IMR-90 (cell line): Measurements from ENCODE around the gene KCNK6. TPM values are rescaled to one million over a fixed set of nuclear protein-coding genes. Genes with fewer than 3 reads are reported as not detected.

Experiments used
- ATAC-seq: fragments of 200-7000 bp; cut with Tn5 transposase; 2 replicates; pipeline ENCODE4 v1.9.1; 2020; ENCODE audit warnings: low read depth, mild to moderate bottlenecking, moderate library complexity
- BruUV-seq: library from RNA; stranded (reverse); fragments of 400-500 nt; replicated peaks from 2 replicates; lab custom pipeline; 2021; lab: Mats Ljungman, UMichigan
- CTCF ChIA-PET: fragments of 300-600 bp; formaldehyde crosslinking; extraction: SDS; loops from one replicate; lab custom pipeline; 2021; ENCODE audit warnings: antibody characterized with exemption; lab: Yijun Ruan, JAX
- POLR2A ChIA-PET: fragments of 300-600 bp; sonication (Branson Sonifier 250); formaldehyde crosslinking; loops from one replicate; lab custom pipeline; 2022; ENCODE audit warnings: antibody characterized with exemption; ENCODE audit not compliant: unreplicated experiment; lab: Charles Lee
- DNase-seq: peaks from one replicate; pipeline ENCODE4 v3.0.0; 2013
- H2AFZ ChIP-seq: replicated peaks from 2 replicates; pipeline ENCODE3; 2013; ENCODE audit warnings: low read length, mild to moderate bottlenecking; ENCODE audit not compliant: poor library complexity
- H2AK5ac ChIP-seq: 2 replicates; pipeline ENCODE4 v1.6.1; 2013; ENCODE audit warnings: low read depth, low read length, inconsistent platforms
- H2AK9ac ChIP-seq: replicated peaks from 2 replicates; pipeline ENCODE3; 2013; ENCODE audit warnings: mild to moderate bottlenecking, low read depth, low read length, moderate library complexity; ENCODE audit not compliant: poor library complexity
- H2BK120ac ChIP-seq: 2 replicates; pipeline ENCODE4 v1.6.1; 2013; ENCODE audit warnings: low read depth, low read length, inconsistent platforms
- H2BK15ac ChIP-seq: 3 replicates; pipeline ENCODE4 v1.6.1; 2013; ENCODE audit warnings: low read depth, low read length, inconsistent platforms
- H2BK20ac ChIP-seq: 2 replicates; pipeline ENCODE4 v1.6.1; 2013; ENCODE audit warnings: low read depth, mild to moderate bottlenecking, inconsistent platforms, low read length, moderate library complexity
- H2BK5ac ChIP-seq: 2 replicates; pipeline ENCODE4 v1.6.1; 2013; ENCODE audit warnings: mild to moderate bottlenecking, low read depth, low read length, inconsistent platforms; ENCODE audit not compliant: poor library complexity, severe bottlenecking
- H3K14ac ChIP-seq: replicated peaks from 2 replicates; pipeline ENCODE4 v1.6.1; 2013; ENCODE audit warnings: low read depth, low read length, inconsistent platforms
- H3K18ac ChIP-seq: 2 replicates; pipeline ENCODE4 v1.6.1; 2013; ENCODE audit warnings: low read depth, low read length, control low read depth
- H3K23ac ChIP-seq: 2 replicates; pipeline ENCODE4 v1.6.1; 2013; ENCODE audit warnings: low read depth, low read length, inconsistent platforms
- H3K27ac ChIP-seq: 2 replicates; pipeline ENCODE4 v1.5.1; 2013; ENCODE audit warnings: mild to moderate bottlenecking, control low read depth, low read length; ENCODE audit not compliant: insufficient read depth
- H3K27me3 ChIP-seq: 2 replicates; pipeline ENCODE4 v1.6.1; 2013; ENCODE audit warnings: low read length; ENCODE audit not compliant: control insufficient read depth, insufficient read depth
- H3K36me3 ChIP-seq: 2 replicates; pipeline ENCODE4 v1.6.1; 2013; ENCODE audit warnings: low read length, mixed read lengths; ENCODE audit not compliant: control insufficient read depth, insufficient read depth
- H3K4ac ChIP-seq: 2 replicates; pipeline ENCODE4 v1.6.1; 2013; ENCODE audit warnings: low read depth, low read length, inconsistent platforms
- H3K4me1 ChIP-seq: 2 replicates; pipeline ENCODE4 v1.6.1; 2013; ENCODE audit warnings: low read length, mixed read lengths; ENCODE audit not compliant: control insufficient read depth, insufficient read depth
- H3K4me2 ChIP-seq: 2 replicates; pipeline ENCODE4 v1.6.1; 2013; ENCODE audit warnings: low read depth, mild to moderate bottlenecking, control low read depth, low read length, moderate library complexity
- H3K4me3 ChIP-seq: 2 replicates; pipeline ENCODE4 v1.5.1; 2013; ENCODE audit warnings: low read depth, mild to moderate bottlenecking, control low read depth, low read length, moderate library complexity; ENCODE audit not compliant: insufficient read depth
- H3K56ac ChIP-seq: 2 replicates; pipeline ENCODE4 v1.6.1; 2013; ENCODE audit warnings: low read length, inconsistent platforms; ENCODE audit not compliant: insufficient read depth; ENCODE audit errors: extremely low read depth
- H3K79me1 ChIP-seq, 2 experiments: 2 replicates each; pipeline ENCODE4 v1.6.1; 2013; ENCODE audit warnings: low read length in 2 of 2, inconsistent platforms in 1 of 2, low read depth in 1 of 2
- H3K9ac ChIP-seq: 2 replicates; pipeline ENCODE4 v1.6.1; 2013; ENCODE audit warnings: low read depth, low read length, control low read depth
- H3K9me1 ChIP-seq: 2 replicates; pipeline ENCODE4 v1.6.1; 2013; ENCODE audit warnings: low read length, inconsistent platforms; ENCODE audit not compliant: insufficient read depth
- H3K9me3 ChIP-seq: 2 replicates; pipeline ENCODE4 v1.6.1; 2013; ENCODE audit warnings: low read length; ENCODE audit not compliant: control insufficient read depth, insufficient read depth
- H4K20me1 ChIP-seq: 2 replicates; pipeline ENCODE4 v1.6.1; 2013; ENCODE audit warnings: low read length, inconsistent platforms; ENCODE audit not compliant: insufficient read depth
- H4K5ac ChIP-seq: 2 replicates; pipeline ENCODE4 v1.6.1; 2013; ENCODE audit warnings: mild to moderate bottlenecking, low read depth, low read length, control low read depth
- H4K8ac ChIP-seq, 2 experiments: 2 replicates each; pipeline ENCODE4 v1.6.1; 2013; ENCODE audit warnings: low read depth in 2 of 2, low read length in 2 of 2, control low read depth in 1 of 2, inconsistent platforms in 1 of 2
- H4K91ac ChIP-seq: 2 replicates; pipeline ENCODE4 v1.6.1; 2013; ENCODE audit warnings: low read depth, low read length, inconsistent platforms; ENCODE audit not compliant: insufficient read depth
- BHLHE40 ChIP-seq: fragments of 150-350 bp; IDR thresholded peaks from 2 replicates; pipeline ENCODE4 v1.6.1; 2016; ENCODE audit warnings: mild to moderate bottlenecking, low read depth, low read length
- CEBPB ChIP-seq: IDR thresholded peaks from 2 replicates; pipeline ENCODE4 v1.6.1; 2012; ENCODE audit warnings: low read depth, low read length, improper control_type of control experiment
- CHD1 ChIP-seq: IDR thresholded peaks from 2 replicates; pipeline ENCODE4 v1.6.1; 2012; ENCODE audit warnings: low read depth, low read length, improper control_type of control experiment
- ELK1 ChIP-seq: fragments of 150-350 bp; IDR thresholded peaks from 2 replicates; pipeline ENCODE4 v1.6.1; 2016; ENCODE audit warnings: low read depth, mild to moderate bottlenecking, low read length, moderate library complexity, borderline replicate concordance
- FOS ChIP-seq: fragments of 150-350 bp; IDR thresholded peaks from 2 replicates; pipeline ENCODE4 v1.6.1; 2016; ENCODE audit warnings: low read depth, low read length
- MAFK ChIP-seq: IDR thresholded peaks from 2 replicates; pipeline ENCODE4 v1.6.1; 2012; ENCODE audit warnings: low read depth, low read length, improper control_type of control experiment
- MAZ ChIP-seq: IDR thresholded peaks from 2 replicates; pipeline ENCODE4 v1.6.1; 2012; ENCODE audit warnings: low read depth, mild to moderate bottlenecking, low read length, improper control_type of control experiment, moderate library complexity, borderline replicate concordance
- MXI1 ChIP-seq: IDR thresholded peaks from 2 replicates; pipeline ENCODE4 v1.6.1; 2012; ENCODE audit warnings: low read depth, mild to moderate bottlenecking, low read length, moderate library complexity, borderline replicate concordance
- NFE2L2 ChIP-seq: fragments of 150-350 bp; IDR thresholded peaks from 2 replicates; pipeline ENCODE4 v1.6.1; 2016; ENCODE audit warnings: low read depth, mild to moderate bottlenecking, low read length
- POLR2A ChIP-seq: IDR thresholded peaks from 2 replicates; pipeline ENCODE4 v1.6.1; 2012; ENCODE audit warnings: mild to moderate bottlenecking, low read depth, low read length
- RAD21 ChIP-seq: IDR thresholded peaks from 2 replicates; pipeline ENCODE4 v1.6.1; 2012; ENCODE audit warnings: low read length, improper control_type of control experiment
- RFX5 ChIP-seq: IDR thresholded peaks from 2 replicates; pipeline ENCODE4 v1.8.0; 2012; ENCODE audit warnings: low read depth, mild to moderate bottlenecking, low read length, moderate library complexity
- SMC3 ChIP-seq: fragments of 150-350 bp; IDR thresholded peaks from 2 replicates; pipeline ENCODE4 v1.6.1; 2016; ENCODE audit warnings: low read depth, mild to moderate bottlenecking, antibody characterized with exemption, low read length, moderate library complexity
- WGBS, 2 experiments: methylation state at CpG; one replicate each; pipeline versions ENCODE4 v1.1.5 to v1.1.7; 2013; ENCODE audit warnings: missing lambda C conversion rate in 2 of 2; ENCODE audit not compliant: insufficient read length in 1 of 2; ENCODE audit errors: extremely low coverage in 2 of 2; 5-methylcytosine and 5-hydroxymethylcytosine counted together
- dilution Hi-C: fragments of 300-500 bp; cut with HindIII; formaldehyde crosslinking; loops from one replicate; pipeline ENCODE4 v1.14.3; 2018; ENCODE audit warnings: low sequenced_read_pairs; ENCODE audit not compliant: unreplicated experiment
- in situ Hi-C: fragments of 300-500 bp; cut with MboI; formaldehyde crosslinking; loops from 3 replicates; pipeline ENCODE4 v1.14.3; 2019; ENCODE audit warnings: low sequenced_read_pairs, inconsistent platforms, mixed read lengths
- intact Hi-C: fragments of 100-400 bp; cut with micrococcal nuclease; formaldehyde crosslinking; loops from 2 replicates; pipeline ENCODE4 v1.10.0; 2022
- polyA plus RNA-seq, 3 experiments: library from polyadenylated mRNA; depleted of rRNA; stranded (reverse); fragments of >200 nt; gene quantifications; 2 replicates each; pipeline ENCODE4 v1.2.3, GENCODE V29; 2012; ENCODE audit warnings: low replicate concordance in 1 of 3
- total RNA-seq: library from RNA; depleted of rRNA; stranded (reverse); fragments of >200 nt; gene quantifications from 2 replicates; pipeline ENCODE4 v1.2.3, GENCODE V29; 2012
- TF ChIP-seq, protein P1 (sequence below): fragments of 150-350 bp; IDR thresholded peaks from 2 replicates; pipeline ENCODE4 v1.6.1; 2017; ENCODE audit warnings: mild to moderate bottlenecking, antibody characterized with exemption, low read length, low read depth
- TF ChIP-seq, protein P2 (sequence below): conservative IDR thresholded peaks from 2 replicates; pipeline ENCODE4 v1.5.1; 2012; ENCODE audit warnings: mild to moderate bottlenecking, low read depth, low read length, improper control_type of control experiment

Gene KCNK6
- total and polyA plus RNA-seq, 2 of the 4 experiments (the other 2 are of a cell fraction) = 2.7 to 4.5 TPM

GRCh38 chr19:38277969-38278680 is 41.5 kb upstream of the KCNK6 start:
- ChIA-PET CTCF (no interaction called here), POLR2A (no interaction called here)
- 0% methylated on average over 2 of the region's 9 CpGs; no CpG with 5 or more reads in 1 of the 2 experiments for WGBS, 2 experiments
- H4K8ac ChIP-seq = peak overlapping the region; percentile 69 to 78; a peak in 3 of 4 replicates
- peaks cover 13% of the 10 kb centered on the region for H3K4me1 ChIP-seq
- H3K9ac ChIP-seq = peak overlapping the region; percentile 17
- peak overlapping the region; percentile 83 for H3K27ac ChIP-seq
- peaks cover 5% of the 10 kb centered on the region; the same call in 1 of the 2 replicates for H3K9me1 ChIP-seq
- BruUV-seq = no TSS peak
- peak overlapping the region; percentile 64 for H3K4me2 ChIP-seq
- no peaks in the 10 kb centered on the region for H3K9me3 ChIP-seq
- ATAC-seq (peak; percentile 80), DNase-seq (peak; percentile 35)
- H4K5ac ChIP-seq = peak overlapping the region; percentile 86
- H3K27me3 ChIP-seq = no peaks in the 10 kb centered on the region
- peak overlapping the region; percentile 87 for H3K4ac ChIP-seq
- dilution Hi-C loops = no loop called here
- H4K91ac ChIP-seq = peak overlapping the region; percentile 38
- peak overlapping the region; percentile 53; the same call in 2 of the 3 replicates for H2BK15ac ChIP-seq
- intact Hi-C loops = no loop called here
- H3K79me1 ChIP-seq = no peaks in the 10 kb centered on the region
- H2AFZ ChIP-seq = peak overlapping the region; percentile 65
- no peaks in the 10 kb centered on the region for H3K36me3 ChIP-seq
- H2AK9ac ChIP-seq = no peak overlapping the region
- peak overlapping the region; percentile 55 for H2BK5ac ChIP-seq
- in situ Hi-C loops = no loop called here
- peak overlapping the region; percentile 85 for H3K23ac ChIP-seq
- H2AK5ac ChIP-seq = peak overlapping the region; percentile 86
- peak overlapping the region; percentile 88 for H2BK120ac ChIP-seq
- no peaks in the 10 kb centered on the region for H4K20me1 ChIP-seq
- H3K14ac ChIP-seq = peak overlapping the region; percentile 58
- no peak overlapping the region for H3K56ac ChIP-seq
- H3K18ac ChIP-seq = peak overlapping the region; percentile 93
- peak overlapping the region; percentile 85 for H2BK20ac ChIP-seq
- H3K4me3 ChIP-seq = no peak overlapping the region
- TF ChIP-seq POLR2A (no peak), SMC3 (no peak), RAD21 (no peak), ELK1 (no peak), NFE2L2 (no peak), MXI1 (no peak), RFX5 (no peak), MAZ (no peak), CHD1 (no peak), MAFK (no peak), BHLHE40 (no peak), CEBPB (no peak), FOS (no peak)
- TF ChIP-seq, protein P1, sequence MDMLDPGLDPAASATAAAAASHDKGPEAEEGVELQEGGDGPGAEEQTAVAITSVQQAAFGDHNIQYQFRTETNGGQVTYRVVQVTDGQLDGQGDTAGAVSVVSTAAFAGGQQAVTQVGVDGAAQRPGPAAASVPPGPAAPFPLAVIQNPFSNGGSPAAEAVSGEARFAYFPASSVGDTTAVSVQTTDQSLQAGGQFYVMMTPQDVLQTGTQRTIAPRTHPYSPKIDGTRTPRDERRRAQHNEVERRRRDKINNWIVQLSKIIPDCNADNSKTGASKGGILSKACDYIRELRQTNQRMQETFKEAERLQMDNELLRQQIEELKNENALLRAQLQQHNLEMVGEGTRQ = no peak
- TF ChIP-seq, protein P2, sequence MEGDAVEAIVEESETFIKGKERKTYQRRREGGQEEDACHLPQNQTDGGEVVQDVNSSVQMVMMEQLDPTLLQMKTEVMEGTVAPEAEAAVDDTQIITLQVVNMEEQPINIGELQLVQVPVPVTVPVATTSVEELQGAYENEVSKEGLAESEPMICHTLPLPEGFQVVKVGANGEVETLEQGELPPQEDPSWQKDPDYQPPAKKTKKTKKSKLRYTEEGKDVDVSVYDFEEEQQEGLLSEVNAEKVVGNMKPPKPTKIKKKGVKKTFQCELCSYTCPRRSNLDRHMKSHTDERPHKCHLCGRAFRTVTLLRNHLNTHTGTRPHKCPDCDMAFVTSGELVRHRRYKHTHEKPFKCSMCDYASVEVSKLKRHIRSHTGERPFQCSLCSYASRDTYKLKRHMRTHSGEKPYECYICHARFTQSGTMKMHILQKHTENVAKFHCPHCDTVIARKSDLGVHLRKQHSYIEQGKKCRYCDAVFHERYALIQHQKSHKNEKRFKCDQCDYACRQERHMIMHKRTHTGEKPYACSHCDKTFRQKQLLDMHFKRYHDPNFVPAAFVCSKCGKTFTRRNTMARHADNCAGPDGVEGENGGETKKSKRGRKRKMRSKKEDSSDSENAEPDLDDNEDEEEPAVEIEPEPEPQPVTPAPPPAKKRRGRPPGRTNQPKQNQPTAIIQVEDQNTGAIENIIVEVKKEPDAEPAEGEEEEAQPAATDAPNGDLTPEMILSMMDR = no peak
